VCaP (cell line): ENCODE data around the gene TXNDC5.
"Not testable (repeated sequence)": the region's sequence is repeated elsewhere in the genome, so short reads cannot be mapped to it uniquely, and the experiment has no call there.

Source experiments
- H3K27ac ChIP-seq: fragments of 450-650 bp; 2 replicates; pipeline ENCODE4 v1.5.1; 2017
- CTCF ChIP-seq: fragments of 450-650 bp; conservative IDR thresholded peaks from 2 replicates; pipeline ENCODE4 v1.5.1; 2017; ENCODE audit warnings: mild to moderate bottlenecking, moderate library complexity

TXNDC5 gene

GRCh38 chr6:7895125-7895423, 15.5 kb downstream of the TXNDC5 start:
- peak overlapping the region; percentile 30 for H3K27ac ChIP-seq
- TF ChIP-seq CTCF, result no peak

GRCh38 chr6:7894262-7895124, 16.1 kb downstream of the TXNDC5 start:
- H3K27ac ChIP-seq, result peak overlapping the region; percentile 30
- no peak for TF ChIP-seq CTCF

- no peak for TF ChIP-seq CTCF
- H3K27ac ChIP-seq, result no peak overlapping the region
Measured at GRCh38 chr6:7893342-7893741, 17.2 kb downstream of the TXNDC5 start.

GRCh38 chr6:7892367-7892766, 18.2 kb downstream of the TXNDC5 start:
- not testable (repeated sequence) for H3K27ac ChIP-seq

GRCh38 chr6:7891078-7891872, 19.3 kb downstream of the TXNDC5 start:
- H3K27ac ChIP-seq, result no peak overlapping the region
- no peak for TF ChIP-seq CTCF

- no peak for TF ChIP-seq CTCF
Measured at GRCh38 chr6:7888587-7889357, 21.8 kb downstream of the TXNDC5 start.

GRCh38 chr6:7887278-7887991, 23.2 kb downstream of the TXNDC5 start:
- H3K27ac ChIP-seq, result no peak overlapping the region
- TF ChIP-seq CTCF, result no peak

More at GRCh38 chr6:7888587-7889357, 21.8 kb downstream of the TXNDC5 start:
- H3K27ac ChIP-seq, result no peak overlapping the region
